Measurements from ENCODE around the gene NHLRC4.
A peak's percentile ranks its signal among the peaks of the same experiment; 100 is the strongest.

Gene NHLRC4

GRCh38 chr16:566475-567372 is at the start of gene NHLRC4:
Gene NHLRC4 (plus strand): TSS chr16:567005. CDS start chr16:568048, 1,043 bp downstream.
- no peak for DNase-seq

- DNase-seq = no peak
Observed at GRCh38 chr16:518858-519257, 47.9 kb upstream of the NHLRC4 start.

GRCh38 chr16:519425-519824 is 47.4 kb upstream of the NHLRC4 start:
- no peak for DNase-seq

- no peak for DNase-seq
Observed at GRCh38 chr16:519841-520687, 46.7 kb upstream of the NHLRC4 start.

GRCh38 chr16:520847-521246 is 46.0 kb upstream of the NHLRC4 start:
- no peak for DNase-seq

GRCh38 chr16:521381-522210 is 45.2 kb upstream of the NHLRC4 start:
- DNase-seq = no peak

- DNase-seq = no peak
Observed at GRCh38 chr16:522320-523096, 44.3 kb upstream of the NHLRC4 start.

- DNase-seq = no peak
Observed at GRCh38 chr16:523097-523741, 43.6 kb upstream of the NHLRC4 start.

- DNase-seq = no peak
Observed at GRCh38 chr16:524274-525040, 42.3 kb upstream of the NHLRC4 start.

- no peak for DNase-seq
Observed at GRCh38 chr16:525123-525519, 41.7 kb upstream of the NHLRC4 start.

GRCh38 chr16:525520-526180 is 41.2 kb upstream of the NHLRC4 start:
- DNase-seq = no peak

GRCh38 chr16:526181-527014 is 40.4 kb upstream of the NHLRC4 start:
- no peak for DNase-seq

- peak; percentile 82 to 97 for DNase-seq
Observed at GRCh38 chr16:527015-527903, 39.5 kb upstream of the NHLRC4 start, which contains the start of gene CAPN15. Gene CAPN15 (plus strand): TSS chr16:527712. CDS start chr16:546839, 19,127 bp downstream.

- DNase-seq = no peak
Observed at GRCh38 chr16:528111-529011, 38.4 kb upstream of the NHLRC4 start.

GRCh38 chr16:529012-529575 is 37.7 kb upstream of the NHLRC4 start:
- DNase-seq = no peak

- DNase-seq = no peak
Observed at GRCh38 chr16:530111-530817, 36.5 kb upstream of the NHLRC4 start.
